GM18868 (cell line): ENCODE results near the gene ACTR1B.
"Not testable (repeated sequence)": the region's sequence is repeated elsewhere in the genome, so short reads cannot be mapped to it uniquely, and the experiment has no call there.

Experiments
- ATAC-seq: cut with Tn5 transposase; IDR thresholded peaks from one replicate; pipeline ENCODE4 v1.9.1; 2021; ENCODE audit warnings: mild to moderate bottlenecking, moderate library complexity; ENCODE audit not compliant: unreplicated experiment

Gene ACTR1B

DNA sequence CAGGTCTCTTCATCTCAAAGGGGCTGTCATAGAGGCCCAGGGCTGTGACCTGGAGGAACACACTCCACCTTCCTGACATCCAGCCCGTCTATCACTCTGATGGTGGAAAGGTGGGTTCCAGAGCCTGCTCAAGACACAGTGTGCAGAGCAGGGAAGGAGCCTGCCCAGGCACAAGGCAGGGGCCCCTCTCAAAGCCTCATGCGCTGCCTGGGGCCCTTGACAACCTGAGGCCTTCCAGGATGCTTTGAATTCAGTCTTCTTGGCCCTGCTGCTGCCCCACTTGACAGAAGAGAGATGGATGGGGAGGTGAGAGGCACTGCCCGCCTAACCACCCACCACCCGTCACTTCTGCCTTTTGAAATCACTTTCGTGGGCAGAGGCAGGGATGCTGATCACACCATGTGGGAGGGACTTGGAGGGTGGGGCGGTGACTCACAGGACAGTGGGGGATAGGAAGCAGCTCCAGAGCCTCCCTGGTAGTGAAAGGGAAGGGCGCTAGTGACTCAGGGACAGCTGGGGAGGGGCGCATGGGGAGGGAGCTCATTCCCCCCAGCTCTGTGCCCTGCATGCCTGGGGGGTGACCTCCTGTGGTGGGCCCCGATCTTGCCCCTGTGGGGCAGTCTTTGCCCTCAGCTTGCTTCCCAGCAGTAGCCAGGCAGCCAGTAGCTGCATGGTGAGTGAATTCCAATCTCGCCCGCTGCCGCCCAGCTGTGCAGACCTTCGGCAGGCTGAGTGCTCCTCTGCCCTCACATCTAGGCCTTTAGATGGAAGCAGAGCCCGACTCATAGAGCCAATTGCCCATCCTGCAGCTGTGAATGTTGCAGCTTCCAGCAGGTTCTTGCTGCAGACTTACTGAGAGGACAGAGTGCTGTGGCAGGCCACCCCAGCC is 44.7 kb downstream of the ACTR1B start:
- not testable (repeated sequence) for ATAC-seq

DNA sequence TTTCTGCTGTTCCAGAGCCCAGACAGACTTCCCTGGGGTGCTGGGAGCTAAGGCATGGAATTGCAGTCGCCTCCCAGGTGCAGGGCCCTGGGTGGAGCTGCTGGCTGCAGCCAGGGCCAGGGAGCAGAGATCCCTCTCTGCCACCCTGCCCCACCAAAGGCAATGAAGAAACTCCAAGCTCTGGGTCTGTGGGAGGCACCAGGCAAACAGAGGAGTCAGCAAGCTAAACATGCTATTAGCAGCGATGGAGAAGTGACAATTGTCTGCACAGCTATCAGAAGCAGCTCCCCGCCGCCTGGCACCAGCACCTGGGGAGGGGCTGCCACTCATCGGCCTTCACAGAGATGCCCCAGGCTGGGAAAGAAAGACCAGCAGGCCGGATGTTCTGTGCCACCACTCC is 45.9 kb downstream of the ACTR1B start:
- no peak for ATAC-seq

DNA sequence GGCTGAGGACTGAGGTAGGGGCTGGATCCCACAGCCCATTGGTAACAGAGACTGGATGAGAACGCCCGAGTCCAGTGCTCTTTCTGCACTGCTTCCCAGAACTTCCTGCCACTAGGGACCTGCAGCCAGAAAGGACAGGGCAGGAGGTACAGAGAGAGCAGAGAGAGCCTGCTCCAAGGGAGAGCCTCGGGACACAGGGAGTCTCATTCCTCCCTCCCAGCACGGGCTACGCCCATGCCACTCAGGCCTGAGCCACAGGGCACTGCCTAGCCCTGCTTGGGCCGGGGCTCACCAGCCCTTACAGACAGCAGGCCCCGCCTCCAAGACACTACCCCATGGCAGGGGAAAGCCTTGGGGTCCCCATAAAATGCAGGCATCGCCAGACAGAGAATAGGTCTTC is 48.1 kb downstream of the ACTR1B start:
- ATAC-seq = not testable (repeated sequence)

DNA sequence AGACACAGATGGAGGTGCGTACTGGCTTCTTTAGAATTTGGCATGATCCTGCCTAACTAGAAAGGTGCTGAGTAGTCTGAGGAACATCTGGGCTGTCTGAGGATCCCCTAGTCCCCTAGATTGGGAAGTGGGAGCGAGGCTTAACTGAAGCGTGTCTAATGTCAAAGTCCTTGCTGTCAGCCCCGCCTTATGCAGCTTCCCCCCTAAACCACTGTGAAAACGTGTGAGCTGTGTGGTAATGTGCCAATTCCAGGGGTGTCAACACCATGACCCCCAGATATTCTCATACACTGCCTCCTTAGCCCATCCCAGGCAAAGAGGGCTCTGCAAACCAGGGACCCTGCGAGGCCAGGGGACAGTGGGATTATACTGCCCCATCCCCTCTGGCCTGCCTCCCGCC is 51.9 kb downstream of the ACTR1B start:
- not testable (repeated sequence) for ATAC-seq

DNA sequence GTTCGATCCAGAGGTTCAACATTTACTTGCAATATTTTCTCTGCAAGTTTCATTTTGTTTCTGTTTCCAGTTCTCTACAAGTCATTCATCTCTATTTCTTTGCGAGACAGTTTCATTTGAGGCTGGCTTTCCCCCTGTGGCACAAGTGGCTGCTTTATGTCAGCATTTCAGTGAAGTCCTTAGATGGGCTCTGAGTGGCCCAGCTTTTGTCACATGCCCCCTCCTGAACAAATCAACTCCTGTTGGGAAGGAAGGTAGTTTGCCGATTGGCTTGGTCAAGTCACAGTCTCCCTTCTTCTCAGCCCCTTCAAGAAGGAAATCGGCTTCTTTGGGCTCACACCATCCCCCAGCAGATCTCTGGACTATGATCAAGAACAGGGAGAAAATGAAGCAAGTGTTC is 55.1 kb downstream of the ACTR1B start:
- ATAC-seq = not testable (repeated sequence)
